Activated naive CD4-positive, alpha-beta T cell (primary cell): ENCODE measurements around the gene APOD.

Experiments used
- DNase-seq, 4 experiments: peaks; one replicate each; lab custom pipeline; 2025; lab: John Stamatoyannopoulos, UW

Gene APOD

GRCh38 chr3:195524171-195524896 is 59.4 kb downstream of the APOD start:
- DNase-seq: no peak

DNA sequence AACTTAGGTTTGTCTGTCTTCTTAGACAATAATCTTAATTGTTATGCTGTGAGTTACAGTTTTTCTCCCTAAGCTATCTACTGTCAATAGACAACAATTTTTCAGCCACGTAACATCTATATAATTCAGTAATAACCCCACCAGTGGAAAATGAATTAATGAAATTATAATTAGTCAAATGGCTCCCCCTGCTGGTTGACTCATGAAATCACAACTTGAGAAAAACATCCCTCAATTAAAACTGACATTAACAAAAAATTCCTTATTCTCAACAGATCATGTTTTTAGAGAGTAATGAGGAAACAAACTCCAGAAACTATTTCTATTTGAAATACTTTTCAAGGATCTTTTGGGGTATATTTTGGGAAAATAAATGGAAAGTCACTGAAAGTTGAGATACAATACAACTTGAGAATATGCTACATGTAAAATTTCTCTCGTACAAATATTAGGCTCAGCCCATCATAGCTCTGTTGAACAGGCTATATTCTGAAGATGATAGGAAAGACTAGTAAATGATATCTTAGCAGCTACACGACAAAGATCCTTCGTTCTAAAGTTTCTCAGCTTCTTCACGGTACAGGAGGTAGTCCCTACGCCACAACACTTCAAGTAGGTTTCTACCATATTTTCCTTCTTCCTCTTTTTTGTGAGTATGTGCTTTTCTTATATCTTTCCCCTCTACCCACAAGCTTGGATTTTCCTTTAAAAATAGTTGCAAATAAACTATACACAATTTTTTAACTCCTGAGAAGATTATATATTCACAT is 61.3 kb downstream of the APOD start:
- DNase-seq: no peak
